ENCODE results near the gene SLC16A12.

Gene SLC16A12

DNA sequence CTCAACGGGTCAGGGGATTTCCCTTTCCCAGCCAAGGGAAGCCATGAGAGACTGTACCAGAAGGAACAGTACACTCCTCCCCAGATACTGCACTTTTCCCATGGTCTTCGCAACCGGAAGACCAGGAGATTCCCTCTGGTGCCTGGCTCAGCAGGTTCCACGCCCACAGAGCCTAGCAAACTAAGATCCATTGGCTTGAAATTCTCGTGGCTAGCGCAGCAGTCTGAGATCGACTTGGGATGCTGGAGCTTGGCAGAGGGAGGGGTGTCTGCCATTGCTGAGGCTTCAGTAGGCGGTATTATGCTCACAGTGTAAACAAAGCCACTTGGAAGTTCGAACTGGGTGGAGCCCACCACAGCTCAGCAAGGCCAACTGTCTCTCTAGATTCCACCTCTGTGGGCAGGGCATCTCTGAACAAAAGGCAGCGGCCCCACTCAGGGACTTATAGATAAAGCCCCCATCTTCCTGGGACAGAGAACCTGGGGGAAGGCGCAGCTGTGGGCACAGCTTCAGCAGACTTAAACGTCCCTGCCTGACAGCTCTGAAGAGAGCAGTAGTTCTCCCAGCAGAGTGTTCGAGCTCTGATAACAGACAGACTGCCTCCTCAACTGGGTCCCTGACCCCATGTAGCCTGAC lies 29.6 kb downstream of the SLC16A12 start:
- no peak for DNase-seq

DNA sequence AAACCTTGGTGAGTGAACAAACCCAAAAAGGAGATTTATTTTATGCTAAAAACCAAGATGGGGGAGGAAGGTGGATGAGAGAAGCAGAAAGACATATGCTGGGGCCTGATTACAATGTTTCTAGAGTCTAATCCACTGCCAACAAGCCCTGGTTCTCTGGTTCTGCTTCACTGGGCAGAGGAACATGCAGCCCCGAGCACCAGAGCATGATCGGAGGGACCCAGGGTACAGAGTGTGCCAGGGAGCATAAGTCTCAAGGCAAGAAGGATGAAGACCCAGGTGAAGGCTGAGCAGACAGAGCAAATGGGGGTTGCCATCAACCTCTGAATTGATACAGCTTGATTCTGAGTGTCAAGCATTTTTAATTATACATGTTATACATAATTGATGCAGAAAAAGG lies 30.7 kb downstream of the SLC16A12 start:
- DNase-seq = no peak

DNA sequence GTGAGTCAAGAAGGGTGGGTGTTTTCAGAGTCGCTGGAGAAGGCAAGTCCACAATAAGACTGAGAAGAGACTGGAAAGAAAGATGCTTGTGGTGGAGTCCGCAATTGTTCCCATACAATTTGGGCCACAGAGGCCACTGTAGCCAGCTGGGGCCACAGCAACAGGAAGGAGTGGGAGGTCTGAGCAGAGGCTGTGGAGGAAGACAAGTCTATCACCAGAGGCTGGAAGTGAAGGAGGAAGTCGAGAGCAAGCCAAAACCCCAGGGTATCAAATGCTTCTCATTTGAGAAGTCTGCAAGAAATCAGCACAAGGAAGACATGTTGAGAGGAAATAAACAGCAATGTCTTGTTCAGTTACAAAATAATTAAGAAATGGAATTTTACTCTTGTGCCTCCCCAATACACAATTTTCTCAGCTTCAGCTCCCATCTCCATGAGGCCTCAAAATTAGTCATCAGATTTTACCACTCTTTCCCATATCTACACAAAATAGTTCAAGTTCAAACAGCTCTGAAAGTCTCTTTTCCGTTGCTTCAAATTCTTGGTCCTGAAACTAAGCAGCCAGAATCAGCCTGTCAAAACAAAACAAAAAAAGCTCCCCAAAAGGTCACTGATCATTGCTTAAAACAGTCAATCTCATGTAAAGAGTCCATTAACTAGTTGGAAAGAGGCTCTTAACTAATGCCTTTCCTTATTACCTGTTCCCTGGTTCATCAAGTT lies 31.6 kb downstream of the SLC16A12 start:
- no peak for DNase-seq

DNA sequence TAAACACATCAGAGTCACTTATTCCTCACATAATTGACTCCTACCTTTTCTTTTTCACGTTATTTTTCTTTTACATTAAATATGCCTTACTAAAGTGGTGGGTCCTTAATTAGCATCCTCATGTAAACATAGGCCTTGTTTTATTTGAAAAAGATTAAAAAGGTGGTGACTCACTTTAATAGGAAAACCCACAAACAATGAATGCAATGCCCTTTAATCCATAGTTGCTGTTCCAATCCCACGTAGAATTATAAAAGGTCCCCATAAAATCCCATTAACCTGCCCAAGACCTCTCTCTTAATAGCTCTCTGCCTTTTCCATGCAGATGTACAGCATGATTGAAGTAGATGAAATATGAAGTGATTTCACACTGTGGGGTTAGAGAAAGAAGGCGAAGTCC lies 32.2 kb downstream of the SLC16A12 start:
- DNase-seq = no peak

DNA sequence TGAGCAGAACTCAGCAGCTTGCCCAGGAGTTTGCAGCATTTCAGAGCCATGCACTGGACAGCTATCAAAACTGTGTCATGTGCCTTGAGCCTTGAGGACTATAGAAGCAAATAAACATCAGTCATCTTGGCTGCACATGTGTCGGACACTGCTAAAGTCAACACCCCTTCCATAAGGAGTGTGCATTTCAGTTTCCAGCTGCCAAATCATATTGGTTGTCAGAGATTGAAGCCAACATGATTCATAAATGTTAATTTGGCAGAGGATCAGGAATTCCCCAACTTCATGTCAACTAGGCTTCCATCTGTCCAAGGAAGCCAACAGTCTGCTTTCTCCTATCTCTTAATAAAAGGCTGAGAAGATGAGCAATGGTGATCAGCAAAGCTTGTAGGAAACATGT lies 32.8 kb downstream of the SLC16A12 start:
- no peak for DNase-seq

DNA sequence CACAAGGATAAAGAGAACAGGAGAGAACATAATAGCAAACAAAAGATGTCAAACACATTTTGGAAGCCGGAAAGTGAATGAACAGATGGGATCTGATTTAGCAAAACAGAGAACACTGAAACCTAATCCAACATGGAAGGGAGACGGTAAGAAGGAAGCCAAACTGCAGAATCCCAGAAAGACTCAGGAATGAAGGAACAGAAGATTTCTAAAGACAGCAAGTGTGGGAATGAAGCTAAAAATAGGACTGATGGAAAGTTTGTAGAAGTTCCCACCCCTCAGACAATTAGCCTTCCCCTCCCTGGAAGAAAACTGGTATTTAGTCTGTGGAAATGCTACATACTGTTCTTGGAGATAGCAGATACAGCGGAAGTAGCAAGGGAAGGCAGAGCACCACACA lies 40.8 kb downstream of the SLC16A12 start:
- no peak for DNase-seq

DNA sequence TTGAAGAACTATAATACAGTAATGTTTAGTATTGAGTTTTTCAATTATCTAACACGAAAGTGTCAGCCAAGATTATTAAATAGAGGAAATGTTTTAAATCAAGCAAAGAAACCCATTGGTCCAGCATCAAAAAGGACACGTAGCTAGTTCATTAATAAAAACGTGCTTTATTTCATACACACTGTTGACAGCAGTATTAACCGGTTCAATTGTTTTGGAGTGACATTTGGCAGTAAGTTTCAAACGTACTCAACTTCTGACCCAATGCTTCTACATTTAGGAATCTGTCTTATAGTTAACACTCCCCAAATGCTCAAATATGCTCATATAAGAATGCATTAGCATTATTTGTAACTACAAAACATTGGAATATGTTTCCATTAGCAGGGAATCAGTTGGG lies 41.3 kb downstream of the SLC16A12 start:
- no peak for DNase-seq

DNA sequence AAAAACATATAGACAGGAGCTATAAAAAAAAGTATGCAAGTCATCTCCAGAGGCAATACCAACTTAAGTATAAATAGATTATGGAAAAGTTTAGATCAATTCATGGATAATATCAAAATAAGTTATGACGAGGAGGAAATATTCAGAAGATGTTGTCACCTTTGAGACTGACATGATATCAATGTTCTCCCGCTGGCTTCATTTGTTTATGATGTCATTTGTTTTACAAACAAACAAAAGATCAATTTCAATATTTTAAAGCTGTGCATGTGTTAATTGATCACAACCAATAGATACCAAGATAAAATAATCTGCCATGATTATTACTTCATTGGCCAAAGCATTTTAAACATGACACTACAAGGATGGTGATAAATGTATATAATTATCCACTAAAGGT lies 43.5 kb downstream of the SLC16A12 start:
- no peak for DNase-seq

DNA sequence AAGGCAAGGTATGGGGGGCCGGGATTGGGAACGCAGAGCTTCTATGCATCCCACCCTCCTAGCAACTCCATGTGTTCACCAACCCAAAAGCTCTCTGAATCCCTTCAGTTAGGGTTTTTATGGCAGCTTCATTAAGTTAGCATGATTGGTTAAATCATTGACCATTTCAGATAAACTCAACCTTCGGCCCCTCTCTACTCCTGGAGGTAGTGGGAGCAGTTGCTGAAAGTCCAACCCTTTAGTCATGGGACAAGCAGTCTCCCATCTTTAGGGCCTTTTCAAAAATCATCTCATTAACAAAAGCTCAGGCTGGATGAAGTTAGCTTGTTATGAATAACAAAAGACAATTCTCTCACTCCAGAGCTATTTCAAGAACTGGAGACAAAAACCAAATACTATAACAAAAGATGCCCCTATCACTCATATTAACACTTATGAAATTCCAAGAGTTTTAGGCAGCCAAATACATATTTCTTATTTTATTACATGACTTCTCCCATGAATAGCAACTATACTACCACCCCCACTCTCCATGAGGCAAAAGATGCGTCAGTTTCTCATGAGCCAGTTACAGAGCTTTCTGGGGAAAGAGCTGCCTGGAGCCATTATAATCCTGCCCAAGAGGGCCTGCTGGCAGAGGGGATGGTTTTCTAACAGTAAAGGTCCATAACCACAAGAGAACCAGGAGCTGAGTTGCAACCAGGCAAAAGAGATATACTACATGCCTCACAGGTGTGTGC lies 44.6 kb downstream of the SLC16A12 start:
- DNase-seq = no peak

DNA sequence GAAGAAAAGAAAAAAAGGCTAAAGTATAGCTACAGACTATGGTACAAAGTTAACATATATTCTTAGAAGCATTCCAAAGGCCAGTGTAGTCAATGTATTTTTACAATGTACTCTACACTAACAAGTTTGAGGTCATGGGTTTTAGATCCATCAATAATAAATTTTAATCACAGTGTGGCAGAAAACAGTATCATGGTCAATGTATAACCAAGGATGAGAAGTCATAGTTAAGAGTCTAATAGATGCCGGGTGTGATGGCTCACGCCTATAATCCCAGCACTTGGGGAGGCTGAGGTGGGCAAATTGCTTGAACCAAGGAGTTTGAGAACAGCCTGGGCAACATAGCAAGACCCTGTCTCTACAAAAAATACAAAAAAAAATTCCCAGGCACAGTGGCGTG lies 53.1 kb downstream of the SLC16A12 start:
- no peak for DNase-seq

DNA sequence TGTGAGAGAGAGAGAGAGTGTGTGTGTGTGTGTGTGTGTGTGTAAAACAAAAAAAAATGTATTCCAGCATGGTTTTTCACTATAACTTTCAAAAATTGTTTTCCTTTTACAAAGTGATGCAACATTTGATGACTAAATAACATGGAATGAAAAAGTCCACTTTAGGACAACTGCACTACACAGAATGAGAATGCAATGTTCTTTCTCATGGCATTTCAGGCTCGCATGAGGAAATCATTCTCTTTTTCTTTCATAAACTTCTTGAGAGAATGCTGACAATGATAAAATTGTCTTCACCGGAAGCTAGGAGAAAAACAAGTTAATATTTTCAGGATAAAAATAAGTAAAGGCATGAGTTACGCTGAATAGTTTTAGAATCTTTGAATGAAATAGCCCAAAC lies 53.7 kb downstream of the SLC16A12 start:
- no peak for DNase-seq

DNA sequence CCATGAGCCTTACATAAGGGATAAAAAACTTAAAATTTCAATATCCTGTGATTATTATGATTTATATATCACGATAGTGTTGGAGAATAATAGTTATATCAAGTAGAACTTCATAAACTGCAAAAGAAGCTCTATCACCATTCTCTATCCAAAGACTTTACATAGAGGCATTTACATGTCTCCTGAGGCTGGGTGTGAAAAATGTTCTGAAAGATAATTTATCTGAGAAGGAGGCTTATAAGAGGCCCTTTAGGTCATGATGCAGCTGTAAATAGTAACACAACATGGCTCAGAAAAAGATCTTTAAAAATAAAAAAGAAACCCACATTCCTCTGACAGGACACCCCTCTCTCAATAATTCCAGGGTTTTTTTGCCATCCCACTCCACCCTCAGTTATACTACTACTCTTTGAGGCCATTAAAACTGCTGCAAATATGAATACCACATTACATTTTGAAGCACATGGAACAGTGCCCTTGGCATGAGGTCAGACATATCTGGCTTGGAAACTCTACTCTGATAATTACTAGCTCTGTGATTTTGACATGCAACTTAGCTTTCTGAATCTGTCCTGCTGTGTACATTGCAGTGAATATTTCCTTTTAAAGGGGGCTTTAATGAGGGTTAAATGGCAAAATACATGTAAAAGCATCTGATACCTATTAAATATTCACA lies 55.5 kb downstream of the SLC16A12 start:
- no peak for DNase-seq

DNA sequence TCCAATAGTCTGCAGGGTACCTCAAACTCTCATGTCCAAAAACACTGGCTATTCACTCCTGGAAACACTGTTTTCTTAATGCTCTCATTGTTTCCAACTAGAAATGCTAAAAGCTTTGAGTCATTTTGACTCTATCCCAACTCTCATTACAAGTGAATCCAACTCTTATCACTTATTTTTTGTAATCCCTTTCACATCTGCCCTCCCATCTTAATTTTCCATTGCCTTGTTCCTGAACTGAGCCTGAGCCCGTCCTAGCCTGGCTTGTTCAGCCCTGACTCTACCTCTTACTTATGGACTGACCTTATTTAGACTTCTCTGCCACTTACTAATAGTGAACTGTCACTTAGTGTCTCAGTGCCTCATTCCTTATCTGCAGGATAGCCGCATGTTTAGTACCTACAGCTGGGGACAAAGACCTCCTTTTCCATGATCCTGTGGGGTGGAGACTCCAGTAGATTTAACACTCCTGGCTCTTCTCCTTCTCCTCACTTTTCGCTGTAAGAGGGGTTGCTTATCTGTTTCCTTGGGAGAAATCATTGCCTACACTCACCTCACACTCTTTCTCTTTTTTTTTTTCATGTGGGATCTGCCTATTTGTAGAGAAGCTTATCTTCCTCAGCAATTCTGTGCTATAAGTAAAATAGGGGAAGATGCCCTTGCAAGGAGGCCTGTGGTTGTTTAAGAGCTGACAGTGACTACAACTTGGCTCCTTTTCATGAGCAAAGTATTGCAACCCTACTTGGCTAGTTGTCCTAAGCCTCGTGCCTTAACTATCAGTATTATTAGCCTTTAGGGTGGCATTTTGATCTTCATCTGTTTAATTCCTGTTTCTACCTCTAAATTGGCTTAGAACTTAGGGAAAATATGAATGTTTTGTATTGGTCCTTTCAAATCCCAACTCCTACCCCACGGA lies 56.4 kb downstream of the SLC16A12 start:
- DNase-seq = no peak

DNA sequence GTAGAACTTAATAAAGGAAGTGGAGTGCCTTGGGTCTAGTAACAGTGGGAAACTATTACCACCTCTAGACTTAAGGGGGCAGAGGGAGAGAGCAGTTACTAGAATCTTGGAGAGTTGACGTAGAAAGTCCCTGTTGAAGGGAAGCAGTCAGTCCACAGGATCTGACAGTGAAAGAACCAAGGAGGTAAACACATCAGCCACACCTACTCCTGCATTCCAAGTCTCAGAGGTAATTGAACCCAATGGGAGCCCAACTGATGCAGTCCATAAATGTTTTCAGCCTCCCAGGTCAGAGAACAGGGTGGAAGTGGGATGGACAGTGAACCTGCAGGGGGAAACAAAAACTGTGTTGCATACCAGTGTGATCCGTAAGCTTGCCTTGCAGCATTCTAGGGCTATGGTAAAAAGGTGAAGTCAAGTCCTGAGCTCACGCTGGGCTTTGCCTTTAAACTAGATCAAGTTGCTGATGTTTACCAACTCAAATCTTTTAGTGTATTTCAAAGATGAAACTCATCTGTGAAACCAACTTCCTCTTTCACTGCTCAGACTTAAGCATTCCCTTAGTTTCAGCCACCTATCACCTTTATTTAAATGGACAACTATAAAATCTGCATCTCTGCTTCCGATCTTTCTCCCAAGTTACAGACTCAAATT lies 57.2 kb downstream of the SLC16A12 start:
- no peak for DNase-seq

DNA sequence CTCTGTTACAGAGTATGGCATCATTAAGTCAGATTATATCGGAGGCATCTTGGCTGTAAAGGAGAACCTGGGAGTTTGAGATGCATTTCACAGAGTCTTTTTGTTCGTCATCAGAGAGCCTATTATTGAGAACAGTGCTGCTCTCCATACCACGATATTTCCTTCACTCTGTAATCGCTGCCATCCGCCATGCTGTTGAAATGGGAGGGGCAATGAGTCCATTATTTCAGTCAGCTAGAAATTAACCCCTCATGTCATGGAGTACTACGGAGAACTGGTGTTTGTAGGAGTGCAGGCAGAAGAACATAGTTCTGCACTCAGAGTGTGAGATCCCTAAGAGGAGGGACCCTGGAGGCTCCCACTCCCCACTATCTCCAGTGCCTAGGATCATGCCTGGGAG lies 59.2 kb downstream of the SLC16A12 start:
- DNase-seq = no peak

DNA sequence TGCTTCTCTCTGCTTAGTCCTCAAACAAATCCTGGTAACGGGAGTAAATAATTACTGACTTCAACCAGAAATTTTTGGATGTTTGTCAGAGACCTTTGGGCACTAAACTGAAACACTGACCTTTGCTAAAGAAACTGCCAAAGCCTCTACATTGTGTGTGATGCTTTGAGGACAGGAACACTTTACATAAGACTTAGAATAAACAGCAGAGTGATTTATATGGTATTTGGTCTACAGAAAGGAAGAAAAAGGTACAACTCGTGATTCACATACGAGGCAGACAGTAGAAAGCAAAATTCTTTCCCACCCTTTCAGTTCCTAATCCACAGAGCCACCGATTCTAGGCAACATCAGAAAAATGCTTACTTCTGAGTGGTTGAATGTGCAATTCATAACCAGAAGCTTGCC lies 59.8 kb downstream of the SLC16A12 start:
- no peak for DNase-seq

DNA sequence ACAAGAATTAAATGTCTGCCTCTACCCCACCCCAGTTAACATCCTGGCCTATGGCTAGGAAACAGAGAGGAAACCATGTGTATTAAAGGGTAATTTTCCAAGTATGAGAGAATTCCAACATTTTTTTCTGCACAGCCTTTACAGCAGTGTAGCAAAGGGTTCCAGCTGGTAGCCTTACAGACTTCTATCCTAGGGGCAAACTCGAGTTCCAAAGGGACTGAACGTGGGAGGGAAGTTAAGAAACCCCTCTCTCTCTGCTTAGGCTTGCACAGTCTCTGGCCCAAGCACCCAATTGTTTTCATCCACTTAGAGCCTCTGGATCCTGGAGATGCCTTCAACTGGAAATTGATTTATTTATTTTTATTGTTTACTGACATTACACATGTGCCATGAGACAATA lies 60.3 kb downstream of the SLC16A12 start:
- no peak for DNase-seq

DNA sequence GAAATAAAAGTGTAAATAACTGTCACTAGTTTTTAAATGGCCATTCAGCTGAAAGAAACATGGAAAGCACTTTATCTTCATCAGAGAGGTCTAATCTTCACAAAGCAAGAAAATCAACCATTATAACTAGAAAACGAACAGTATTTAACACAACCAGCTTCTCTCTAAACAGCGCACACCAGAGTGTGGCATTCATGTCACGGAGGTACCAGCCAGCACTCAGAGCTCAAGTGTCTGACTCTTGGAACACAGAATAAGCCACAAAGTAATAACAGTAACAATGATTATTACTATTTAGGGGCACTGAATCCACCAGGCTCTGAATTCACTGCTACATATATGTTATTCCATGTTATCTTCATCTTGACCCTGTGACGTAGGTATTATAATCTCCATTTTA lies 60.9 kb downstream of the SLC16A12 start:
- DNase-seq = no peak

DNA sequence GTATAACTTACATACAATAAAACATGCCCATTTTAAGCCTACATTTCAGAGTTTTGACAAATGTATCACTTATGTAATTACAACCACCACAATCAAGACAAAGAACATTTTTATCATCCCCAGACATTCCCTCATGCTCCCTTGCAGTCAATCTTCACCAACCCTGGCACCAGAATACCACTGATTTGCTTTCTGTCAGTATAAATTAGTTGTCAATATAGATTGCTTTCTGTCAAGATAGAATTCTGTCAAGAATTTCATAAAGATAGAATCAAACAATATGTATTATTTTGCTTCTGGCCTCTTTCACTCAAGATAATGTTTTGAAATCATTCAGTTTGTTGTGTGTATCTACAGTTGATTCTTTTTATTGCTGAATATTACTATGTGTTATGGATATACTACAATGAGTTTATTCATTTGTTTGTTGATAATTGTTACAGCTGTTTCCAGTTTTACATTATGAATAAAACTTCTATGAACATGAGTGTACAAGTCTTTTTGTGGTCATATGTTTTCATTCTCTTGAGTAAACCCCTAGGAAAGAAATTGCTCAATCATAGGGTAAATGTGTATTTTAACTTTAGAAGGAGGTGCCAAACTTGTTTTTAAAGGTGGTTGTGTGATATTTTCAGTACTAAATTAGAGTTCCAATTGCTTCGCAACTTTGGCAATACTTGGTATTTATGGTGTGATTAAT lies 64.1 kb downstream of the SLC16A12 start:
- no peak for DNase-seq

DNA sequence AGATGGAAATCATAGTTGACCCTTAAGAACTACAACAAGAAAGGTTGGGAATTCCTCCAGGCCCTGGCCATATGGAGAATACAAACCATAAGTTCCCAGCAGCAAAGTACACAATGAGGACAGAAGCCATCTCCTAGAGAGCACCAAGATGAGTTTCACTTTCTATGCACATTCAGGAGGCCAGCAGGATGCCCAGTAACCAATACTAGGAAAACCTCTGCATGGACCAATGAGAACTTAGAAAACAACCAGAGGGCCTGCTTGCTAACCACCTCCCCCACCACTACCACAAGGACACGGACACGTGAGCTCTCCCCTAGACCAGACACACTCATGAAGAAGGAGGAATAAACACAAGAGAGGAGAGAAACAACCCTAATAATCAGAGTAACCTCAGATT lies 64.8 kb downstream of the SLC16A12 start:
- no peak for DNase-seq

DNA sequence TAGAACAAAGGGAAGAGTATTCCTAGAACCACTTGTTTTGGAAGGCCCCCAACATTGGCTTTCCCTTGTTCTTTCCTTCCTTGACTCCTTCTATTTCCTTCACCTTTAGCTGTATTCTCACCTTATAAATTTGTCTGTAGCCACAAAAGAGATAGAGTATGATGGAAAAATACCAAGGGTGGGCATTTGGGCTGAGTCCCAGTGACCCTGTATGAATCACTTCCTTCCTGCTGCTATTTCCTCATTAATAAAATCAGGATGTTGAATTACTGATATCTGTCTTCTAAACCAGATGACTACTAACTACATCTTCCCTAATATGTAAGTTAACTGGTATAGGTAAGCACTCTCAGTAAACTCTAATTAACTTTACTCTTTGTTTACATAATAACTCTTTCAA lies 65.9 kb downstream of the SLC16A12 start:
- no peak for DNase-seq
